Measurements from ENCODE around the gene KPNA6.
A peak's percentile ranks its signal among the peaks of the same experiment; 100 is the strongest.

Gene KPNA6

GRCh38 chr1:32100807-32101708 is 6.8 kb upstream of the KPNA6 start:
- no peak for TF ChIP-seq CTCF (IDR thresholded peaks at IDR 0.05; ENCODE audit: low read depth, low read length)
- H3K4me3 ChIP-seq (replicated peaks in 1 of 2; ENCODE audit: low read depth in 2 of 2, low read length in 2 of 2), result no peak overlapping the region
- DNase-seq (ENCODE audit: low read depth in 2 of 2), result peak; percentile 39 to 72

- H3K4me3 ChIP-seq (replicated peaks in 1 of 2; ENCODE audit: low read depth in 2 of 2, low read length in 2 of 2), result no peak overlapping the region
- DNase-seq (ENCODE audit: low read depth in 2 of 2), result no peak
- TF ChIP-seq CTCF (IDR thresholded peaks at IDR 0.05; ENCODE audit: low read depth, low read length), result no peak
Observed at GRCh38 chr1:32104127-32104526, 3.7 kb upstream of the KPNA6 start.

GRCh38 chr1:32105338-32105737 is 2.5 kb upstream of the KPNA6 start:
- DNase-seq (ENCODE audit: low read depth in 2 of 2), result no peak
- no peak for TF ChIP-seq CTCF (IDR thresholded peaks at IDR 0.05; ENCODE audit: low read depth, low read length)
- H3K4me3 ChIP-seq (replicated peaks in 1 of 2; ENCODE audit: low read depth in 2 of 2, low read length in 2 of 2), result no peak overlapping the region

GRCh38 chr1:32106663-32107275 is 1.1 kb upstream of the KPNA6 start:
- no peak overlapping the region for H3K4me3 ChIP-seq (replicated peaks in 1 of 2; ENCODE audit: low read depth in 2 of 2, low read length in 2 of 2)
- peak in 1 of 2 donors; percentile 38 for DNase-seq (ENCODE audit: low read depth in 2 of 2)
- no peak for TF ChIP-seq CTCF (IDR thresholded peaks at IDR 0.05; ENCODE audit: low read depth, low read length)

- no peak for TF ChIP-seq CTCF (IDR thresholded peaks at IDR 0.05; ENCODE audit: low read depth, low read length)
- H3K4me3 ChIP-seq (replicated peaks in 1 of 2; ENCODE audit: low read depth in 2 of 2, low read length in 2 of 2), result no peak overlapping the region
- no peak for DNase-seq (ENCODE audit: low read depth in 2 of 2)
Observed at GRCh38 chr1:32111040-32111623, 3.3 kb downstream of the KPNA6 start.

- no peak overlapping the region for H3K4me3 ChIP-seq (replicated peaks in 1 of 2; ENCODE audit: low read depth in 2 of 2, low read length in 2 of 2)
- DNase-seq (ENCODE audit: low read depth in 2 of 2), result peak; percentile 10 to 48
- TF ChIP-seq CTCF (IDR thresholded peaks at IDR 0.05; ENCODE audit: low read depth, low read length), result no peak
Observed at GRCh38 chr1:32111789-32112188, 3.9 kb downstream of the KPNA6 start.
